Stomach (tissue), 4 donors: ENCODE measurements around the gene CSN1S1.

Experiments used
- CTCF ChIP-seq, 7 experiments: fragments of 450-650 bp in 4 of 7; fragments of 200-600 bp in 3 of 7; sonication (generic) in 3 of 7; IDR thresholded peaks; one replicate each; pipeline ENCODE4 v1.5.1; 2016 to 2019; ENCODE audit warnings: antibody characterized with exemption in 7 of 7, control low read depth in 2 of 7, mild to moderate bottlenecking in 1 of 7
- POLR2A ChIP-seq, 4 donors: fragments of 450-650 bp; IDR thresholded peaks; one replicate each; pipeline ENCODE4 v1.6.1; 2016; ENCODE audit warnings: antibody characterized with exemption in 4 of 4, control low read depth in 2 of 4, mild to moderate bottlenecking in 1 of 4, moderate library complexity in 1 of 4
- POLR2AphosphoS5 ChIP-seq, 3 donors: sonication (generic); formaldehyde crosslinking; IDR thresholded peaks; one replicate each; pipeline ENCODE4 v1.6.1; 2016; ENCODE audit warnings: antibody characterized with exemption in 3 of 3

DNA sequence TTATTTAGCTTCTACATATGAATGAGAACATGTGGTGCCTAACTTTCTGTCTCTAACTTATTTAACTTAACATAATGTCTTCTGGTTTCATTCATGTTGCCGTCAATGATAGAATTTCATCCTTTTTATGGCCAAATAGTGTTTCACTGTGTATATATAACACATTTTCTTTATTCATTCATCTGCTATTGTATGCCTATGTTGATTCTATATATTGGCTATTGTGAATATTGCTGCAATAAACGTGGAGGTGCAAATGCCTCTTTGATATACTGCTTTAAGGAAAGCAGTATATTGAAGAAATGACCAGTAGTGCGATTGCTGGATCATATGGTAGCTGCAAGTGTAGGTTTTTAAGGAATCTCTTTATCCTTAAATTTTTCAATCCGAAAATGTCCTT is 10.0 kb upstream of the CSN1S1 start:
- TF ChIP-seq CTCF (IDR thresholded peaks at IDR 0.05) (no peak), POLR2AphosphoS5 (IDR thresholded peaks at IDR 0.05) (no peak), POLR2A (IDR thresholded peaks at IDR 0.05) (no peak)
